Uterus (tissue), 4 donors: ENCODE measurements around the gene ARFGAP2. TPM values are rescaled to one million over a fixed set of nuclear protein-coding genes. Genes with fewer than 3 reads are reported as not detected.

Experiments
- DNase-seq, 2 donors: peaks; one replicate each; pipeline ENCODE4 v3.0.0-alpha.2; 2019 to 2020
- H3K27ac ChIP-seq, 2 donors: fragments of 200-600 bp; sonication (generic); 1 replicate in 1 of 2; 2 replicates in 1 of 2; pipeline ENCODE4 v1.5.1; 2016 to 2018
- H3K27me3 ChIP-seq, 2 donors: fragments of 200-600 bp; sonication (generic); one replicate each; pipeline ENCODE4 v1.5.1; 2018 to 2019; ENCODE audit warnings: control low read depth in 1 of 2
- H3K36me3 ChIP-seq, 2 donors: fragments of 200-600 bp; sonication (generic); one replicate each; pipeline ENCODE4 v1.5.1; 2019; ENCODE audit warnings: control low read depth in 1 of 2
- H3K4me1 ChIP-seq, 2 donors: fragments of 200-600 bp; sonication (generic); one replicate each; pipeline ENCODE4 v1.5.1; 2018 to 2019; ENCODE audit warnings: control low read depth in 1 of 2
- H3K4me3 ChIP-seq, 2 donors: fragments of 200-600 bp; sonication (generic); 1 replicate in 1 of 2; 2 replicates in 1 of 2; pipeline ENCODE4 v1.5.1; 2018 to 2019; ENCODE audit warnings: mild to moderate bottlenecking in 1 of 2
- H3K9me3 ChIP-seq, 2 donors: fragments of 200-600 bp; sonication (generic); one replicate each; pipeline ENCODE4 v1.5.1; 2019; ENCODE audit warnings: control low read depth in 1 of 2
- CTCF ChIP-seq, 4 experiments: fragments of 200-600 bp in 2 of 4; fragments of 450-650 bp in 2 of 4; sonication (generic) in 2 of 4; IDR thresholded peaks; one replicate each; pipeline ENCODE4 v1.5.1; 2016 to 2019; ENCODE audit warnings: antibody characterized with exemption in 4 of 4, mild to moderate bottlenecking in 2 of 4, moderate library complexity in 1 of 4
- POLR2A ChIP-seq, 2 donors: fragments of 450-650 bp; IDR thresholded peaks; one replicate each; pipeline ENCODE4 v1.6.1; 2016; ENCODE audit warnings: antibody characterized with exemption in 2 of 2, mild to moderate bottlenecking in 1 of 2, moderate library complexity in 1 of 2
- intact Hi-C: fragments of 100-400 bp; cut with DNase I; formaldehyde crosslinking; loops from one replicate; pipeline ENCODE4 v1.15.1; 2023; ENCODE audit warnings: low total_unique reads
- total RNA-seq, 4 donors: library from RNA; depleted of rRNA in 3 of 4; stranded (reverse); fragments of >200 nt in 3 of 4; gene quantifications; one replicate each; pipeline versions ENCODE4 v1.1.0 to v1.2.4, GENCODE V29; 2014 to 2023
- donor health status: DM: yes; HTN: yes; CAD: no.

ARFGAP2 gene
- total RNA-seq, 4 donors from 2014 or later: 57.4 to 243 (median 151) TPM

- Histone ChIP-seq H3K4me3 (no peak overlapping the region), H3K27me3 (no peaks in the 10 kb centered on the region), H3K36me3 (no peaks in the 10 kb centered on the region), H3K27ac (no peak overlapping the region), H3K4me1 (no peaks in the 10 kb centered on the region), H3K9me3 (no peaks in the 10 kb centered on the region)
- no peak for TF ChIP-seq CTCF (IDR thresholded peaks at IDR 0.05)
- TF ChIP-seq POLR2A (IDR thresholded peaks at IDR 0.05): no peak
- no peak for DNase-seq
- intact Hi-C loops: loop anchor here (10.0 kb wide), 1 partner anchor 178 kb away; no protein-coding TSS in a partner anchor
These were observed 10.3 kb downstream of the ARFGAP2 start for GRCh38 chr11:47166368-47166767.

DNA sequence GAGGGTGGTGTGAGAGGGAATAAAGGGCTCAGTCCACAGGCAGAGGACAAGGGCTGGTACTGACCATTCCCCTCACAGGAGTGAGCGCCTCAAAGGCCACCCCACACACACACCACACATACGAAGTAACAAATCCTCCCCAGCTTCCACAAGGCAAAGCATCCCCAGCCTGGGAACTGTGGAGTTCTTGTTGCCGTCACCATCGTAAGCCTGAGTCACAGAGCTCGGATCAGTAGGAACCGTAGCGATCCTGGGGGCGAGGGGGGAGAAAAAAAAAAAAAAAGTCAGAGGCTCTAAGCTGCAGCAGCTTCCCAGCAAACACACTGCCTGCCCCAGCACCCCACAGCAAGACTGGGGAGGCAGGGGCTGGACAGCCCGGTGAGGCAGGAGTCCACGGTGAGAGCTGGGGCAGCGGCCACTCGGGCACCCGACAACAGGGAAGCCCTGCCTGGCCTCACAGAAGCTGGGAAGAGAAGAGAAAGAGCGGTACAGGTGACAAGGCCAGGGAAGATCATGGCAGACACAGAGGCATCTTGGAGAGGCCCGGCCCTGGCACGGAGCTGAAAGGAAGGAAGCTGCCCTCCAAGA is 11.3 kb downstream of the ARFGAP2 start:
- Histone ChIP-seq H3K4me3 (no peak overlapping the region), H3K4me1 (no peaks in the 10 kb centered on the region), H3K27me3 (no peaks in the 10 kb centered on the region), H3K36me3 (no peaks in the 10 kb centered on the region), H3K9me3 (no peaks in the 10 kb centered on the region), H3K27ac (no peak overlapping the region)
- intact Hi-C loops: loop anchor here (10.0 kb wide), 1 partner anchor 179 kb away; no protein-coding TSS in a partner anchor
- no peak for TF ChIP-seq POLR2A (IDR thresholded peaks at IDR 0.05)
- DNase-seq: no peak

DNA sequence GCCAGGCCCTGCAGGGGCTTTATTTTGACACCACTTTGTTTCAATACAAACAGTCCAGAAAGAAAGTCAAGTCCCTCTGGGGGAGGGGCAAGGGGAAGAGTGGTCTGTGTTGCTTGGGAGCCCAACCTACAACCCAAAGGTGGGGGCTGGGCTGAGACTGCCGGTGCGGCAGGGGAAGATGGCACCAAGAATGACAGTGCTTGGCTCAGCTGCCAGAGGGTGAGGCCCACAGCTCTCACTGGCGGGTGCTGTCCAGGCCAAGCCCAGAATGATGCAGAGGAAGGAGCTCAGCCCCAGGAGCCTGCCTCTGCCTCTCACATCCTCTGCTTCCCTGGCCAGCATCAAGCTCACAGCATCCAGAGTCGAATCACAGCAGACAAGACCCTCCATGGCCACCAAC is 12.4 kb downstream of the ARFGAP2 start:
- Histone ChIP-seq H3K36me3 (no peaks in the 10 kb centered on the region), H3K4me1 (no peaks in the 10 kb centered on the region), H3K27ac (no peak overlapping the region), H3K27me3 (no peaks in the 10 kb centered on the region), H3K9me3 (no peaks in the 10 kb centered on the region), H3K4me3 (no peak overlapping the region)
- no peak for DNase-seq
- intact Hi-C loops: loop anchor here (5.0 to 10.0 kb wide), 2 partner anchors 180 to 277 kb away; no protein-coding TSS in a partner anchor
- TF ChIP-seq POLR2A (IDR thresholded peaks at IDR 0.05) (no peak), CTCF (IDR thresholded peaks at IDR 0.05) (no peak)

DNA sequence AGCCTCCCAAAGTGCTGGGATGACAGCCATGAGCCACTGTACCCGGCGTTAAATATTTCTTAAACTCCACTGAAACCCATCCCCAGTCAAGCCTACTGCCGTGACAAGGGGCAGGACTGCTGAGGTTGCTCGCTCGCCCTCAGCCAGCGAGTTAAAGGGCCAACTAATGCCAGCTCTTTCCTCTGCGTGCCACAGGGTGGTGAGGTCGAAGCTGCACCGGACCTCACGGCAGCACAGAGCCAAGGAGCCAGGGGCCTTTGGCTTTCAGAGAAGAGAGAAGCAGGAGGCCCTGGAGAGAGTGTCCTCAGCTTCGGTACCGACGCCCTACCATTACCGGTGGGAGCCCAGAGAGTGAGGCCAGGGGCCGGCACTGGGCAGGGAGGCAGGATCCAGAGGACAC is 12.8 kb downstream of the ARFGAP2 start:
- H3K4me3 ChIP-seq: no peak overlapping the region
- no peaks in the 10 kb centered on the region for H3K27me3 ChIP-seq
- DNase-seq: no peak
- no peaks in the 10 kb centered on the region for H3K9me3 ChIP-seq
- no peaks in the 10 kb centered on the region for H3K36me3 ChIP-seq
- H3K27ac ChIP-seq: no peak overlapping the region
- intact Hi-C loops: loop anchor here (5.0 to 10.0 kb wide), 2 partner anchors 181 to 277 kb away; no protein-coding TSS in a partner anchor
- TF ChIP-seq POLR2A (IDR thresholded peaks at IDR 0.05) (no peak), CTCF (IDR thresholded peaks at IDR 0.05) (no peak)
- H3K4me1 ChIP-seq: no peaks in the 10 kb centered on the region

DNA sequence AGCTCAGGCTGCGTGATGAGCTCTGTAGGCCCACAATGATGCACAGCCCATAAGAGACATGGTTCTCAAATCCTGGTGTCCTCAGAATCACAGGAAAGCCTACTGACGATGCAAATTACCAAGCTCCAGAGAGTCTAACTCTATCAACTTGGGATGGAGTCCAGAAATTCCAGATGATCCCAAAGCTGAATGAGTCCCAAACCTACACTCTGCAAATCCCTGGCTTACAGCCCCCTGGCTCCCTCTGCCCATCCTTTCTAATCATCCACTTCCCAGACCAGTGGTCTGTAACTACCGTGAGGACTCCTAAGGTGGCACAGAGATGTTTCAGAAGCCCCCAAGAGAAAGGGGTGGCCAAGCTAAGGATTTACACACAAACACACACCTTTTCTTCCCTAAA is 13.5 kb downstream of the ARFGAP2 start:
- TF ChIP-seq CTCF (IDR thresholded peaks at IDR 0.05) (no peak), POLR2A (IDR thresholded peaks at IDR 0.05) (no peak)
- no peak for DNase-seq
- Histone ChIP-seq H3K4me1 (no peaks in the 10 kb centered on the region), H3K9me3 (no peaks in the 10 kb centered on the region), H3K36me3 (no peaks in the 10 kb centered on the region), H3K4me3 (no peak overlapping the region), H3K27me3 (no peaks in the 10 kb centered on the region), H3K27ac (no peak overlapping the region)
- intact Hi-C loops: loop anchor here (5.0 to 10.0 kb wide), 2 partner anchors 182 to 276 kb away; no protein-coding TSS in a partner anchor
